GM12878 (cell line): ENCODE results near the gene GSKIP. TPM values are rescaled to one million over a fixed set of nuclear protein-coding genes. Genes with fewer than 3 reads are reported as not detected.

Experiments
- ATAC-seq: fragments of 200-7000 bp; cut with Tn5 transposase; 3 replicates; pipeline ENCODE4 v1.9.1; 2020; ENCODE audit warnings: mild to moderate bottlenecking, moderate library complexity
- BruUV-seq: library from RNA; stranded (reverse); fragments of 400-500 nt; replicated peaks from 2 replicates; lab custom pipeline; 2021; lab: Mats Ljungman, UMichigan
- CTCF ChIA-PET: fragments of 300-600 bp; sonication (Branson Sonifier 250); formaldehyde crosslinking; extraction: SDS; loops from one replicate; lab custom pipeline; 2021; ENCODE audit warnings: inconsistent platforms; lab: Yijun Ruan, JAX
- POLR2A ChIA-PET: fragments of 350-600 bp; formaldehyde crosslinking; extraction: SDS; loops from one replicate; lab custom pipeline; 2021; ENCODE audit warnings: inconsistent platforms; lab: Charles Lee
- RAD21 ChIA-PET: fragments of 300-600 bp; sonication (Branson Sonifier 250); formaldehyde crosslinking; loops from one replicate; lab custom pipeline; 2023; ENCODE audit warnings: antibody characterized with exemption; ENCODE audit not compliant: unreplicated experiment; lab: Charles Lee
- SMC1A ChIA-PET: fragments of 300-600 bp; sonication (Branson Sonifier 250); formaldehyde crosslinking; loops from one replicate; lab custom pipeline; 2023; ENCODE audit not compliant: unreplicated experiment, uncharacterized antibody; lab: Charles Lee
- DNase-seq: peaks from one replicate; pipeline ENCODE4 v3.0.0-alpha.2; 2011; ENCODE audit warnings: low read depth, low spot score
- FAIRE-seq: peaks from 3 replicates; lab custom pipeline; 2011; peaks lifted over from hg19 to GRCh38; lab: Jason Lieb, UNC
- H2AFZ ChIP-seq: 2 replicates; pipeline ENCODE4 v1.6.0; 2011; ENCODE audit warnings: low read depth, low read length, control low read depth; ENCODE audit not compliant: control insufficient read depth
- H3K27ac ChIP-seq: 2 replicates; pipeline ENCODE4 v1.5.1; 2011; ENCODE audit warnings: control low read depth; ENCODE audit not compliant: control insufficient read depth, insufficient read depth
- H3K27me3 ChIP-seq, 2 experiments: replicated peaks in 1 of 2; 2 replicates each; pipeline versions ENCODE4 v1.6.0 to v1.6.1; 2011; ENCODE audit warnings: low read length in 1 of 2; ENCODE audit not compliant: control insufficient read depth in 2 of 2, insufficient read depth in 2 of 2
- H3K36me3 ChIP-seq, 2 experiments: 2 replicates each; pipeline ENCODE4 v1.5.1; 2011; ENCODE audit warnings: low read length in 1 of 2; ENCODE audit not compliant: control insufficient read depth in 2 of 2, insufficient read depth in 2 of 2
- H3K4me1 ChIP-seq: 2 replicates; pipeline ENCODE4 v1.6.1; 2011; ENCODE audit warnings: mild to moderate bottlenecking, low read length, moderate library complexity, mixed read lengths; ENCODE audit not compliant: control insufficient read depth, insufficient read depth
- H3K4me2 ChIP-seq: 2 replicates; pipeline ENCODE4 v1.6.0; 2011; ENCODE audit warnings: control low read depth; ENCODE audit not compliant: control insufficient read depth, insufficient read depth
- H3K4me3 ChIP-seq: fragments of 200-600 bp; sonication (generic); 2 replicates; pipeline ENCODE4 v1.5.1; 2016
- H3K79me2 ChIP-seq: 2 replicates; pipeline ENCODE4 v1.6.0; 2011; ENCODE audit warnings: low read length; ENCODE audit not compliant: control insufficient read depth, insufficient read depth
- H3K9ac ChIP-seq: 2 replicates; pipeline ENCODE4 v1.8.0; 2011; ENCODE audit warnings: low read length, control low read depth, mixed read lengths; ENCODE audit not compliant: control insufficient read depth, insufficient read depth
- H3K9me3 ChIP-seq: replicated peaks from 3 replicates; pipeline ENCODE4 v1.5.1; 2011; ENCODE audit warnings: mild to moderate bottlenecking, low read length; ENCODE audit not compliant: control insufficient read depth, insufficient read depth
- H4K20me1 ChIP-seq: 2 replicates; pipeline ENCODE4 v1.6.0; 2011; ENCODE audit not compliant: control insufficient read depth, insufficient read depth
- BCL3 ChIP-seq: IDR thresholded peaks from 2 replicates; pipeline ENCODE4 v1.6.1; 2011; ENCODE audit warnings: borderline replicate concordance, low read depth, mild to moderate bottlenecking, moderate library complexity, low read length; ENCODE audit not compliant: insufficient read depth, poor library complexity, severe bottlenecking
- BMI1 ChIP-seq: fragments of 450-650 bp; IDR thresholded peaks from 2 replicates; pipeline ENCODE4 v1.6.1; 2016; ENCODE audit warnings: mild to moderate bottlenecking, moderate library complexity, borderline replicate concordance
- CHD1 ChIP-seq: IDR thresholded peaks from 2 replicates; pipeline ENCODE4 v1.6.1; 2012; ENCODE audit warnings: low read depth, low read length, improper control_type of control experiment
- CHD2 ChIP-seq: IDR thresholded peaks from 2 replicates; pipeline ENCODE4 v1.6.1; 2011; ENCODE audit warnings: low read depth, low read length, improper control_type of control experiment, borderline replicate concordance
- CHD4 ChIP-seq: fragments of 200-600 bp; sonication (generic); IDR thresholded peaks from 2 replicates; pipeline ENCODE4 v1.6.1; 2016; ENCODE audit warnings: mild to moderate bottlenecking
- CREB1 ChIP-seq: IDR thresholded peaks from 2 replicates; pipeline ENCODE4 v1.6.1; 2012; ENCODE audit warnings: low read depth, mild to moderate bottlenecking, inconsistent platforms
- CTCF ChIP-seq, 3 experiments: IDR thresholded peaks in 2 of 3; conservative IDR thresholded peaks in 1 of 3; 2 replicates each; pipeline ENCODE4 v1.5.1; 2011; ENCODE audit warnings: low read depth in 3 of 3, low read length in 3 of 3, mild to moderate bottlenecking in 3 of 3, control low read depth in 2 of 3, moderate library complexity in 2 of 3, inconsistent platforms in 1 of 3, mixed read lengths in 1 of 3; ENCODE audit not compliant: control insufficient read depth in 2 of 3, insufficient read depth in 1 of 3; ENCODE audit errors: extremely low read depth in 1 of 3
- FOXK2 ChIP-seq: fragments of 450-650 bp; IDR thresholded peaks from 2 replicates; pipeline ENCODE4 v1.6.1; 2017; ENCODE audit warnings: mild to moderate bottlenecking, moderate library complexity
- FOXM1 ChIP-seq: IDR thresholded peaks from 2 replicates; pipeline ENCODE4 v1.6.1; 2012; ENCODE audit warnings: low read depth, mild to moderate bottlenecking, inconsistent platforms, low read length, moderate library complexity
- MEF2A ChIP-seq: IDR thresholded peaks from 2 replicates; pipeline ENCODE4 v1.6.1; 2011; ENCODE audit warnings: low read depth, mild to moderate bottlenecking, low read length, moderate library complexity; ENCODE audit not compliant: insufficient read depth
- MLLT1 ChIP-seq: fragments of 450-650 bp; IDR thresholded peaks from 2 replicates; pipeline ENCODE4 v1.6.1; 2016; ENCODE audit warnings: mild to moderate bottlenecking
- NFIC ChIP-seq: IDR thresholded peaks from 2 replicates; pipeline ENCODE4 v1.6.1; 2012; ENCODE audit warnings: low read depth, mild to moderate bottlenecking, inconsistent platforms, low read length, moderate library complexity
- RUNX3 ChIP-seq: IDR thresholded peaks from 2 replicates; pipeline ENCODE4 v1.6.1; 2012; ENCODE audit warnings: low read length, inconsistent platforms
- SMC3 ChIP-seq: IDR thresholded peaks from 2 replicates; pipeline ENCODE4 v1.6.1; 2011; ENCODE audit warnings: low read length, improper control_type of control experiment, borderline replicate concordance
- SREBF1 ChIP-seq: IDR thresholded peaks from 2 replicates; pipeline ENCODE4 v1.6.1; 2012; ENCODE audit warnings: mild to moderate bottlenecking, low read length
- STAT3 ChIP-seq: IDR thresholded peaks from 2 replicates; pipeline ENCODE4 v1.6.1; 2011; ENCODE audit warnings: low read depth, low read length, improper control_type of control experiment
- SUZ12 ChIP-seq: fragments of 200-600 bp; sonication (generic); IDR thresholded peaks from one replicate; pipeline ENCODE4 v1.6.1; 2018; ENCODE audit warnings: antibody characterized with exemption, mild to moderate bottlenecking; ENCODE audit not compliant: unreplicated experiment
- TARDBP ChIP-seq: IDR thresholded peaks from 2 replicates; pipeline ENCODE4 v1.6.1; 2016; ENCODE audit warnings: borderline replicate concordance
- ZNF384 ChIP-seq: IDR thresholded peaks from 2 replicates; pipeline ENCODE4 v1.6.1; 2012; ENCODE audit warnings: low read depth, mild to moderate bottlenecking, low read length, improper control_type of control experiment, borderline replicate concordance
- ZSCAN29 ChIP-seq: fragments of 450-650 bp; IDR thresholded peaks from 2 replicates; pipeline ENCODE4 v1.6.1; 2017; ENCODE audit warnings: mild to moderate bottlenecking, moderate library complexity
- WGBS: methylation state at CpG from one replicate; pipeline ENCODE4 v1.1.6; 2016; ENCODE audit warnings: low lambda C conversion rate; ENCODE audit not compliant: insufficient replicate concordance, insufficient coverage; ENCODE audit errors: missing lambda C conversion rate; 5-methylcytosine and 5-hydroxymethylcytosine counted together
- in situ Hi-C: fragments of 300-500 bp; cut with MboI; formaldehyde crosslinking; loops from 9 replicates; pipeline ENCODE4 v1.14.3; 2018; ENCODE audit warnings: mixed read lengths
- intact Hi-C: fragments of 100-400 bp; cut with micrococcal nuclease; formaldehyde crosslinking; loops from one replicate; pipeline ENCODE4 v1.14.2; 2022; ENCODE audit not compliant: unreplicated experiment
- polyA plus RNA-seq, 11 experiments: library from polyadenylated mRNA; depleted of rRNA in 4 of 11; unstranded in 6 of 11; stranded (reverse) in 5 of 11; fragments of >200 nt; fragmentation: Nextera tagmentation in 4 of 11; fragmentation: Illumina TruSeq in 1 of 11; extraction: Ambion mirVana in 4 of 11; extraction: Trizol in 1 of 11; gene quantifications; 1 replicate in 1 of 11; 2 replicates in 10 of 11; pipeline versions ENCODE4 v1.2.1 to v1.2.3, GENCODE V29; 2011 to 2016; ENCODE audit warnings: inconsistent platforms in 2 of 11, missing spikeins in 2 of 11, low read depth in 1 of 11
- total RNA-seq, 4 experiments: library from RNA; depleted of rRNA in 3 of 4; stranded (reverse); fragments of >200 nt in 3 of 4; fragmentation: Illumina TruSeq in 1 of 4; extraction: Trizol in 1 of 4; gene quantifications; 2 replicates each; pipeline versions ENCODE4 v1.2.1 to v1.2.3, GENCODE V29; 2013 to 2021

The GSKIP gene
- total and polyA plus RNA-seq, 10 of the 15 experiments (the other 5 are each of a cell fraction or from before 2014, with no cell fraction given) = 15.4 to 75.2 (median 26.1) TPM

- no TSS peak for BruUV-seq
- CTCF ChIA-PET = no interaction called here
- no peaks in the 10 kb centered on the region for H3K27me3 ChIP-seq
- no peak overlapping the region for H3K4me2 ChIP-seq
- intact Hi-C loops (no loop called here), in situ Hi-C loops (no loop called here)
- H3K27ac ChIP-seq = no peak overlapping the region
- H2AFZ ChIP-seq = no peak overlapping the region
- no peaks in the 10 kb centered on the region for H4K20me1 ChIP-seq
- no peak overlapping the region for H3K9ac ChIP-seq
- no peaks in the 10 kb centered on the region for H3K79me2 ChIP-seq
- FAIRE-seq = no peak
- DNase-seq = no peak
- TF ChIP-seq MEF2A = no peak
- no peak for TF ChIP-seq FOXM1
- no peak for TF ChIP-seq CHD4
- no peak for TF ChIP-seq ZSCAN29
- no peak for TF ChIP-seq STAT3
- no peak for TF ChIP-seq SUZ12
- TF ChIP-seq ZNF384 = no peak
- TF ChIP-seq CHD2 = no peak
- TF ChIP-seq CTCF (IDR thresholded peaks at IDR 0.05 in 2 of 3, conservative IDR thresholded peaks at IDR 0.05 in 1 of 3; ENCODE audit: control insufficient read depth in 2 of 3, extremely low read depth in 1 of 3, insufficient read depth in 1 of 3, low read depth in 3 of 3, low read length in 3 of 3) = no peak
- TF ChIP-seq FOXK2 = no peak
- no peak for TF ChIP-seq CHD1
- no peak for TF ChIP-seq BMI1
- TF ChIP-seq SMC3 = no peak
- no peak for TF ChIP-seq BCL3
- TF ChIP-seq SREBF1 = no peak
- no peak for TF ChIP-seq NFIC
- TF ChIP-seq MLLT1 = no peak
- TF ChIP-seq CREB1 = no peak
- no peak for TF ChIP-seq RUNX3
- no peak for TF ChIP-seq TARDBP
- POLR2A ChIA-PET = no interaction called here
- H3K9me3 ChIP-seq = no peaks in the 10 kb centered on the region
- SMC1A ChIA-PET = interaction anchor here (1.6 kb wide), 1 partner anchor 11 kb away, joined by 5 read pairs; no protein-coding TSS in a partner anchor
- no peak for ATAC-seq
- no peak overlapping the region for H3K4me3 ChIP-seq
- H3K36me3 ChIP-seq = peaks cover 0 to 4% of the 10 kb centered on the region in 2 experiments; a peak in 1 of 4 replicates
- RAD21 ChIA-PET = no interaction called here
- H3K4me1 ChIP-seq = no peaks in the 10 kb centered on the region
- 44% methylated on average over 1 of the region's 1 CpG for WGBS
Observed at GRCh38 chr14:96320605-96321004, 42.7 kb upstream of the GSKIP start.
